SW480 (cell line): ENCODE results near the gene LAGE3.
A peak's percentile ranks its signal among the peaks of the same experiment; 100 is the strongest.

Experiments used
- DNase-seq: peaks from one replicate; pipeline ENCODE4 v3.0.0-alpha.2; 2016; ENCODE audit warnings: low spot score

The LAGE3 gene

GRCh38 chrX:154457491-154458115 lies 21.5 kb downstream of the LAGE3 start:
- DNase-seq, result peak; percentile 58

DNA sequence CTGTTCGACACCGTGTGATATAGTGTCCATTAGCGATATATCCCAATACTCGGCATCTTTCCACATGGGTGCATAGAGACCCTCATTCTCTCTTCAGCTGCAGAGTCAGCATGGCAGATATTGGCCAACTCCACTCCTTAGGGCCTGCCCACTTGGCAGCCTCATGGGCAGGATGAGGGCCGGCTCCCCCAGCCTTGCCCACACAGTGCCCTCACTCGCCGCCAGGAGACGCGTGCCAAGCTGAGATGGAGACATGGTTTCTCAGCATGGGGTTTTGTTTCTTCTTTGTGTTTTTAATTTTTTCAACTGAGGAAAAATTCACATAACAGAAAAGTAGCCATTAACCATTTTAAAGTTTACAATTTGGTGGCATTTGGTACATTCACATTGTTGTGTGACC lies 26.3 kb downstream of the LAGE3 start:
- DNase-seq, result no peak

- no peak for DNase-seq
Observed at GRCh38 chrX:154450312-154450711, 28.8 kb downstream of the LAGE3 start.

GRCh38 chrX:154449618-154450017 lies 29.5 kb downstream of the LAGE3 start:
- DNase-seq, result no peak

DNA sequence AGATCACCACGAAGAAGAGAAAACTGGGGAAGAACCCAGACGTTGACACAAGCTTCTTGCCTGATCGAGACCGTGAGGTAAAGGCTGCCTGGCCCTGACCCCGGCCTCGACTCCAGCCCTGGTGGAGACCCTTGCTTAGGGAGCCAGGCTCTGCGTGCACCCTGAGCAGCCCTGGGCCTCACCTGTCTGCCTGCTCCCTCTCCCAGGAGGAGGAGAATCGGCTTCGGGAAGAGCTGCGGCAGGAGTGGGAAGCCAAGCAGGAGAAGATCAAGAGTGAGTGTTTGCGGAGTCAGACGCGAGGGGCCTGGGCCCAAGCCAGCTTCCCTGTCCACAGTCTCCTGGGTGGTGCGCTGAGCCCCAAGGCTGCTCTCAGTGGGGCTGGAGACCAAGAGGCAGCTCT lies 30.6 kb downstream of the LAGE3 start:
- DNase-seq, result no peak

DNA sequence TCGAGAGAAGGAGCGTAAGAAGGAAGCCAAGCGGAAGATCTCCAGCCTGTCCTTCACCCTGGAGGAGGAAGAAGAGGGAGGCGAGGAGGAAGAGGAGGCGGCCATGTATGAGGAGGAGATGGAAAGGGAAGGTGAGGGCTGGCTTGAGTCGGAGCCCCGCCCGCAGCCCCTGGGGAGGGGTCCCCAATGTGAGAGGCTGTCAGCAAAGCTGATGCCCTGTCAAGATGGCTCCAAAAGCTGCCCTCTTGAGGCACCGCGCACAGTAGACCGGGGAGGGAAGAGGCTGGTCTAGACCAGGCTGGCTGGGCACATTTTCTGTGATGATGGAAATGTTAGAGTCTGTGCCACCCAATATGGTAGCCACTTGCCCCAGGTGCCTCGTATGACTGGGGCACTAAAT lies 32.7 kb downstream of the LAGE3 start:
- DNase-seq, result no peak

- DNase-seq, result no peak
Observed at GRCh38 chrX:154445776-154446175, 33.3 kb downstream of the LAGE3 start.

DNA sequence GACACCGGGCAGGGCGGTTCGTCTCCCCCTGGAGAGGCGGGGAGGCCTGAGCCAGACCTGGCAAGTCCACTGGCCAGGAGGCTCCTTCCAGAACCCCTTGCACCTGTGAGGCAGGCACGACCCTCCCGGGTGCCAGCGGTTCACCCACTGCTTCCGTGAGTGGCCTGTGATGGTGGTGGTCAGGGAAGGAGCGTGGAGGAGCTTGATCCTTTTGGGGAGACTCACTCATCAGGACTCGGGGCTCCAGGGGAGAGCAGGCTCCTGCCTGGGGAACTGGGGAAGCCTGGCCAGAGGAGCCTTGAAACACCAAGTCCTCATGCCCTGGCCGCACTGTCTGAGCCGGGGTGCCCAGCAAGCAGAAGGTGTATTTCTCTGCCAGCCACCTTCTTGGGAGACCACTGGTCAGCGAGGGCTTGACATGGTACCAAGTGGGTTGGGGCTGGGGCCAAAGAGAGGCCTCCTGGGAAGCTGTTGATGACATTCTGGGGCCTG lies 34.3 kb downstream of the LAGE3 start:
- DNase-seq, result no peak

DNA sequence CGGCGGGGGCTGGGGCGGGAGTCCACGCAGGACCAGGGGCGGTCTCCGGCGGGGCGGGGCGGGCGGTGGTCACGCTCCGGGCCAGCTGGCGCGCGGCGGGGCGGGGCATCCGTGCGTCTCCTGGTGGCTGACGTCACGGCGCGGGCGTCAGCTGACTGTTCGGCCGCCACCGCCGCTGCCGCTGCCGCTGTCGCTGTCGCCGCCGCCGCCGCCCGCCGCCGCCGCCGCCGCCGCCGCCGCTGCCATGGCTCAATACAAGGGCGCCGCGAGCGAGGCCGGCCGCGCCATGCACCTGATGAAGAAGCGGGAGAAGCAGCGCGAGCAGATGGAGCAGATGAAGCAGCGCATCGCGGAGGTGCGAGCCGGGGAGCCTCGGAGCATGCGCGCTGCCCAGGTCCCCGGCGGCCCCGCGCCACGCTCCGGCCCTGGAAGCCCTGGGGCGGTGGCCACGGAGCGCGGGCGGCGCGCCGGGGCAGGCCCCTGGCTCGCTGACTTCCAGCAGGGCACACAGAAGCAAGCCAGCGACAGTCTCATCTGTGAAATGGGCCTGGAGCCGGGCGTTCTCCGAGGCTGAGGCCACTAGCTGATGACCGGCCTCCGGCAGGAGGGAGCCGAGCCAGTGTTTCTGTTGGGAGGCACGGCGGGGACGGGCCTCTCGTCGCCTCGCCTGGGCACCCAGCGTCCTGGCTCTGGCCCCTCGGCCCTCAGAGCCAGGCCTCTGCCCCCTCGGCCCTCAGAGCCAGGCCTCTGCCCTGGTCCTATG lies 34.9 kb downstream of the LAGE3 start, which contains the start of gene FAM50A:
FAM50A (plus strand) TSS at position 150 of the 763 bp plus-strand sequence; CDS start at position 245, 95 bp downstream.
- peak; percentile 50 for DNase-seq

DNA sequence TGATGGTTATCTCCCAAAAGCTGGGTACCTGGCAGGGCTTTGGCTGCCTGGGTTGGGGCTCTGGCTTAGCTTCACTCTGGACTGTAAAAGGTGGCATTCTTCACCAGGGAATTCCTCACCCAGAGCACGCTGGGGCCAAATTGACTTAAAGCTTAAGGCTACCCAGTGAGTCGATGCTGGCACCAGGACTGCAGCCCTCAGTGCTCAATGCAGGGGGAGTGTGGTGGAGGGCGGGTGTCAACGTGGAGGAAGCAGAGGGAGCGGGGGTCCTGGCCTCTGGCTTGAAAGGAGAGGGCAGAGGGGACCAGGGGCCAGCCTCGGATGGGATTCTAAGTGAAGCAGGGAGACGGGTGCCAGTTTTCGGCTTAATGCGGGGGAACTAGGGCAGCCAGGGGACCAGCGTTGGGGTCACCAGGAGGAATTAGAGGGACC lies 35.6 kb downstream of the LAGE3 start:
- no peak for DNase-seq

GRCh38 chrX:154441984-154442707 lies 36.9 kb downstream of the LAGE3 start:
- no peak for DNase-seq

DNA sequence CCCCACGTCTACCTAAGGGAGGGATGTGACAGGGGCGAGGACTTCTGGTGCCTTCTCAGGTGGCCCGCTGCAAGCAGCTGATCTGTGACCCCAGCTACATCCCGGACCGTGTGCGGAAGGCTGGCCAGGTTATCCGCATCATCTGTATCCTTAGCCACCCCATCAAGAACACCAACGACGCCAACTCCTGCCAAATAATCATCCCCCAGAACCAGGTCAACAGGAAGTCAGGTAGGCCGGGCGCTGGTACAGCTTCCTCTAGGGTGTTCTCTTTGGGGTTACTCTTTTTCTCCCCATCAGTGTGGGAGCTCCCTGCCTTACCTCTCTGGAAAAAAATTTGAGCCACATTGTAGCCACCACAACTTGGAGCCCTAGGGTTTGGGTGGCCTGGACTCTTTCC lies 37.5 kb downstream of the LAGE3 start:
- DNase-seq, result no peak

- DNase-seq, result no peak
Observed at GRCh38 chrX:154440623-154441357, 38.3 kb downstream of the LAGE3 start.

- DNase-seq, result no peak
Observed at GRCh38 chrX:154439841-154440240, 39.2 kb downstream of the LAGE3 start.

DNA sequence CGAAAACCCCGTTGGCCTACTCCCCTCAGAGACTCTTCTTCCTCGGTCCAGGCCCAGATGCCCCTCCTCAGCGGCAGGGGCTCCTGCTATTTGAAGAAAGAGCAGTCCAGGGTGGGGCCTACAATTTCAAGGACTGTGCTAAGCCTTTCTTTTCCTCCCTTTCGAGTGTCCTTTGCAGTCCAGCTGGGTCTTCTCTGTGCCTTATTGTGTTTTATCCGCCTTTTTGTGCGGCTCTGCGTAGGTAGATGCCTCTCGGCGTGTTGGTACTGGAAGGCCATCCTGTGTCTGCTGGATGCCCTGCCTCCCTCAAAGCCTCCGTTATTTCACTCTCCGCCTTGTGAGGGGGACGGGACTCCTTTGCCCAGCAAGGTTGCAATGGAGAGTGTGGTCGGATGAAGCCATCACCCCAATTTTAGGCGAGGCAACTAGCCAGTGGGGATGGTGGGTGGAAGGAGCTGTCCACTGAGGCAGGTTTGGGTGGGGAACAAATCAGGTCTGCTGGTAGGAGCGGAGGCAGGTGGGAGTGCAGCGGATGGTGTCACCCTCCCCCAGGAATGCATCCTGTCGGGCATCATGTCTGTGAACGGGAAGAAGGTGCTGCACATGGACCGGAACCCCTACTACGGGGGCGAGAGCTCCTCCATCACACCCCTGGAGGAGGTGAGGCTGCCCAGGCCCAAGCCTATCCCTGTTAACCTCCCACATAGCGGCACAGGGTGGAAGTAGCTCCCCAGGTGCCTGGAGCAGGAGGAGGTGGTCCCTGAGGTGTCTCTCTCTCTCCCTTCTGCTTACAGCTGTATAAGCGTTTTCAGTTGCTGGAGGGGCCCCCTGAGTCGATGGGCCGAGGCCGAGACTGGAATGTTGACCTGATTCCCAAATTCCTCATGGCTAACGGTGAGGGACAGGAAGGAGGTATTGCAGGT lies 40.8 kb downstream of the LAGE3 start:
- DNase-seq, result no peak

GRCh38 chrX:154436983-154437752 lies 41.9 kb downstream of the LAGE3 start, which contains the start of gene GDI1:
TSS of gene GDI1 (plus strand) at chrX:154437154. CDS start at chrX:154437255, 101 bp downstream.
- DNase-seq, result peak; percentile 32

DNA sequence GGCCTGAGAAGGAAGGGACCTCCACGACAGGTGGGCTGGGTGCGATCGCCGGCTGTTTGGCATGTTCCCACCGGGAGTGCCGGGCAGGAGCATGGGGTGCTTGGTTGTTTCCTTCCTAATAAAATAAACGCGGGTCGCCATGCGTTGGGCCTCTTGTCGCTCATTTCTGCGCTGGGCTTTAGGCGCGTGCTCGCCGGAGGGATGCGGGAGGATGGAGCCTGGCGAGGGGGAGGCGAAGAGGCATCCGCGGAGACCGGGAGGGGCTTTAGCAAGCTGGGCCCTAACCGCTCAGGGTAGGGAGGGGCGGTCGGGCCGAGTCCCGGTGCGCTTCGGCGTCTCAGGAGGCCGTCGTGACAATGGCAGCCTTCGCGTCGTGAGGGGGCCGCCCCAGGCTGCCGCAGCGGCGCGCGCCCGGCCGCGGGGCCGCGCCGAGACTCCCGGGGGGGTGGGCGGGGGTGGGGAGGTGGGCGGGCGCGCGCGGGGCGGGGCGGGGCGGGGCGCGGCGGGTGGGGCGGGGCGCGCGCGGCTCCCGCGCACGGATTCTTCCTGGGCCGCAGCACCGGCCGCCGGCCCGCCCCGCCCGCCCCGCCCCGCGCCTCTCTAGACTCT lies 42.6 kb downstream of the LAGE3 start:
- DNase-seq, result no peak

DNA sequence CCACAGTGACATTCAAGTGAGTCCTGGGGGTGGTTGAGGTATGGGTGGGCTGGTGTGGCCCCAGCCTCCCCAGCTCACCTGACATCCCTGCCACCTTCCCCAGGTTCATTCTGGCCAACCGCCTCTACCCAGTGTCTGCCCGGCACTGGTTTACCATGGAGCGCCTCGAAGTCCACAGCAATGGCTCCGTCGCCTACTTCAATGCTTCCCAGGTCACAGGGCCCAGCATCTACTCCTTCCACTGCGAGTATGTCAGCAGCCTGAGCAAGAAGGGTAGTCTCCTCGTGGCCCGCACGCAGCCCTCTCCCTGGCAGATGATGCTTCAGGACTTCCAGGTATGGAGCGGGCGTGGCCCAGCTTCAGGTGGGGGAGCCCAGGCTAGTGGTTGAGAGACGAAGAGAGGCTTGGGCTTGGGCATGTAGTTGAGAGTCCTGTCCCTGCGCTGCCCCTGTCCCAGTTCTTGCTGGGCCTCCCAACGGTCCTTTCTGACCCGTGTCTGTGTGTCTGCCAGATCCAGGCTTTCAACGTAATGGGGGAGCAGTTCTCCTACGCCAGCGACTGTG lies 43.8 kb downstream of the LAGE3 start:
- no peak for DNase-seq
